HG03571 (cell line): ENCODE measurements around the gene CYB5R2.
"Not testable (repeated sequence)": the region's sequence is repeated elsewhere in the genome, so short reads cannot be mapped to it uniquely, and the experiment has no call there.

ENCODE experiments used
- ATAC-seq: cut with Tn5 transposase; IDR thresholded peaks from one replicate; pipeline ENCODE4 v1.9.1; 2021; ENCODE audit not compliant: unreplicated experiment

Gene CYB5R2

DNA sequence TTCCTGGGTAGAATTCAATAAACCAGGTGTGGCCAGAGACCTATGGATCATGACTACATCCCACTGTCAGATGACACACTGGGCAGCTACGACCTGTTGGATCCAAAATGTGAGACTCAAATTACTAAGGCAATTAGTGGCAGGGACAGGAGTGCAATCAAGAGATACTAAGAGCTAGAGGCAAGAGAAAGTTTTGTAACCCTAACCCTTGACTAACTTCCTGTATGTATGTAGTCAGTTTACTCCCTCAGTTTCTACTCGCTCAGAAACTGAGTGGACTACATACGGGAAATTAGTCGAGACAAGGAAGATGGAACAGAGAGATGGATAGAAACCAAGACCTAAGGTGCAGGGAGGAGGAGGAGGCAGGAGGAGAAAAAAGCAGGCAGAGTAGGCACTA is 2.7 kb downstream of the CYB5R2 start:
- ATAC-seq = no peak

DNA sequence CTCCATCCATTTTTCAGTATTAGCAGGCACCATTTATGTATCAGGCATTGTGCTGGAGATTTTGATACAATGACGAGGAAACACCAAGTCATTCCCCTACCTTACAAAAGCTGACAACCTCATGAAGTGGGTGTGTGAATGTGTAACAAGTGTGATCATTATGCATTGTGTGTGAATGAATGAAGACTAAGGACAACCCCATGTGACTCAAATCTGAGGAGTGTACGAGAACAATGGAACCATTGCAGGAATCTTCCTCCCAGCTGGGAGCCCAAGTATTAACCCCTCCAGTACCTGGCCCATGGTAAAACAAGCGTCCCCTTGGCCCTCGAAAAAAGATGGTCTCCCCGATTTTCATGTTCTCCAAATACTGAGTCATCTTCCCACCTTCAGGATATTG is 4.4 kb downstream of the CYB5R2 start:
- ATAC-seq = no peak

DNA sequence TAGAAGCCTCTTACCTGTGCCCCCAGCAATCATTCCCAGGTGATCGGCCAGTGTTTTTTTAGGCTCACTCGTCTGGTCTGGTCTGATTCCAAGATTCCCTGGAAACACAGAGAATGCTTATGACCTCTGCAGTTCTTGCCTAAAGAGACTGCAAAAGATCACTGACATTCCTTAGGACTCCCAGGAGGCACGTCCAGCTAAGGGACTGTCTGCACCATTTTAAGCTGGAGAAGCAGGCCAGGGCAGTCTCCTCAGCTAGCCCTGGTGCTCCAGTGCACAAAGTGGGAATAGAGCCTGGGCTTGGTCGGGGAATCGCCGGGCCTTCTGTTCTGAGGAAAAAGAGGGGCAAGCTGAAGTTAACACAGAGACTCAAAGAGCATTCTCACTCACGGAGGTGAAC is 4.8 kb downstream of the CYB5R2 start:
- ATAC-seq = no peak

DNA sequence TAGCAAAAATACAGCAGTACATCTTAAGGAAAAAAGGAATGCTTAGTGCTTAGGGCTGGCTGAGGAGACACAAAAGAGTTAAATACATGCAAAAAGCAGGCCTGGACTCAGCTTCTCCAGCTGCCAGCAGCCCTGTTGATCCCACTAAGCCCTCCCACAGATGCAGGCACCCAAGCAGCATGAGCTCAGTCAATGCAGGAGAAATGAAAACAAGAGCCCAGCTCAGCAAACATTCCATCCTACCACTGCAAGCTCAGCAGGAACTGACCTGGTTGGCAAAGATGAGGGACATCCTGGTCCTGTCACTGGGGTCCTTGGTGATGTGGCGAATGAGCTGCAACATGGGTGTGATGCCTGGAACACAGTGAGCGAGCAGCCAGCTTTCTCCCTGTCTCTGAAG is 5.8 kb downstream of the CYB5R2 start:
- ATAC-seq = no peak

DNA sequence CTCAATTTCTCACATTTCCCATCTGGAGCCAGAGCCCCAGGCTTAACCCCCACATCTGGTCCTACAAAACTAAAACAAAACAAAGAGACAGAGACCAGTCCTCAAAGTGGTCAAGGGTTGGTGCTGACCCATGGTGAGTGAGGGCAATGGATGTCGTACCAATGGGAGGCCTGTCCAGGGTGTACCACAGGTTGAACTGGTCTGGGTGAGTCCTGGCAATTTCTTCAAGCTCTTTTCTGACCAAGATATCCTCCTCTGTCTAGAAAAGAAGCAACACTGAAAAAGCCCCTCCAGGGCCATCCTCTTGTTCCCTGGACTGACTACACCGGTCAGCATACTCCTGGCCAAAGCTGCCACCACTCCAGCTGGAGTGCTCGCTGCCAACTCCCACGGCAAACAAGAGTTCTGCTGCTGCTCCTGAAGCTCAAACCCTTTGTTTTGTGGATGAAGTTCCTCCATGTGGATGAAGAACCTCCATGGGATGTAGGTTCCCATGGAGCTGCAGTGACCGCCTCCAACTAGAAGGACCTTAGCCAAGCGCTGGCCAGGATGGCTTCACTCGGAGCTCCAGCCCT is 6.9 kb downstream of the CYB5R2 start:
- ATAC-seq = no peak

DNA sequence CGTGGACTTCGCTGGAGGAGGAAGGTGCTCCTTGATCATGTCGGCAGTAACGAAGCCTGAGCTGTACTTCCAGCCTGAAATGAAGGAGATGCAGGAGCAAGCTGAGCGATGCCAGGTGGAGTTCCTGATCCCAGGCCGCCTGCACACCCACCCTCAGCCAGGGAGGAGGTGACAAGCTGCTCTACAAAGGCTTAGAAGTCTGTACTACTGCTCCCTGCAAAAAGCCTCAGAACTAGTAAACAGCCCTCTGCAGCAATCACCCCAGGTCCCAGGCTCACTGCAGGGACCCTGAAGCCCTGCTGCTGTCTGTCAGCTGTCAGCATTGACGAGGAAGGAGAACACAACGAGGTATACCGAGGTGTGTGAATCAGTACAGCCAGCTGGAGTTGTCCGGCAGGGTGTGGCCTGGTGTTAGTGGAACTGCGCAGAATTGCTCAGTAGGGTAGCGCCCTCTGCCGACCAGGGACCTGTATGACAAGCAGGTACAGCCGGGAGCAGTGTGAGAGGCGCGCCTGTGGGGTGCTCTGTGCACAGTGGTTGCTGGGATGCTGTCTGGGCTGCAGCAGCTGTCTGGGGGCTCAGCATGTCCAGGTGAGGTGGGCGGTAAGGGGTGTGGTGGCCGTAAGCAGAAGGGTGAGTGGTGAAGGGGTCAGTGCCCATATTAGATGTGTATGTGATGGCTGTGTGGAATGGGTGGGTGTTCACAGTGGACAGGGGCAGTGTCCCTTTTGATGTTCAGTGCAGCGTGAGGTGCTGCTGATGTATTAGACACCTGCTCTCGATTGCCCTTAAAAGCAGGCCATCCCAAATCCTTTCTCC is 7.6 kb downstream of the CYB5R2 start:
- peak; percentile 96 for ATAC-seq

DNA sequence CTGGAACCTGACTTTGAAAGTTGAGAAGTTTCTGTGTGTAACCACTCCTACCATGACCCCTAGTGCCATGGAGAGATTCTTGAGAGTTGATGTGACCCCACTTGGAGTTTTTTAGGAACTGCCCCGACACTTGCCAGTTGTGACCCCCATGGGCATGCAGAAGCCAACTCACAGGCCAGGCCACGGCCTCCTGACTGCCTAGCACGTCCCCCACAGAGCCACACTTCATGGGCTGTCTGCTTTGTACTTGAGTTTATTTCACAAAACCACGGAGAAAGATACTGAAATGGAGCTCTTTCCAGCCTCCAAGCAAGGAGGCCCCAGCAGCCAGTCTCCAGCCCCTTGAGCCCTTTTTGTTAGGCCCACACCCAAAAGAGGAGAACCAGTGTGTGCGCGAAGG is 8.4 kb downstream of the CYB5R2 start:
- no peak for ATAC-seq

DNA sequence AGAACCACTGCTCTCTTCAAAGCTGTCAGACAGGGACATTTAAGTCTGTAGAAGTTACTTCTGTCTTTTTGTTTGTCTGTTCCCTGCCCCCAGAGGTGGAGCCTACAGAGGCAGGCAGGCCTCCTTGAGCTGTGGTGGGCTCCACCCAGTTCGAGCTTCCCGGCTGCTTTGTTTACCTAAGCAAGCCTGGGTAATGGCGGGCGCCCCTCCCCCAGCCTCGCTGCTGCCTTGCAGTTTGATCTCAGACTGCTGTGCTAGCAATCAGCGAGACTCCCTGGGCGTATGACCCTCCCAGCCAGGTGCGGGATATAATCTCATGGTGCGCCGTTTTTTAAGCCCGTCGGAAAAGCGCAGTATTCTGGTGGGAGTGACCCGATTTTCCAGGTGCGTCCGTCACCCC is 9.8 kb downstream of the CYB5R2 start:
- ATAC-seq = not testable (repeated sequence)

DNA sequence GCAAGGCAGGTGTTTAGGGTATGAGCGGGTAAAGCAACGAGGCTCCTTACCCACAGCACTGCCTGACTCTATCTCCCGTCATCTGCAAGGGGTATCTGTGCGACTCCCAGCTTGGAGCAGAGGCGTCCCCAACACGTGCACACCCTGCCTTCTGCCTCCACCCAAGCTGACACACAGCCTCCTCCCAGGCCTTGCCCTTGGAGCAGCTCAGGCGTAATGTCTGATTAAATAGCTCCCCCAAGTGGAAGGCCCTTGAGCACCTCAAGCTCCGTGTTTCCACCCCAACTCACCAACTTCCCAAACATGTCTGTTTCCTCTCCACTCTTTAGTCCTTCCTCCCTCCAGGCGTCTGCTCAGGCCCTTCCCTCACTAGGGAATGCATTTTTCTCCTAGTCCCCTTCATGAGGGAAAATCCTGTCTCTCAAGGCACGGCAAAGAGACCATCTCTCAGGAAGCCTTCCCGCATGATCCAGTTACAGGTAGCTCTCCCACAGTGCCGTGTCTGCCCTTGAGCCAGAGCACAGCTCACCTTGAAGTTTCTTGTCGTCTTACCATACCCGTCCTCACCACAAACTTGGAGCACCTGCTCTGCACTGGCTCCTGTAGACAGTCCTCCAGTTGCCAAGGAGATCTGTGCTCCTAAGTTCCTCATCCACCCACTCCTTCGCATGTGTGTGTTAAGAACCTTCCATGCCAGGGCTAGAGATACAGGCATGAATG is 15.8 kb downstream of the CYB5R2 start:
- no peak for ATAC-seq

DNA sequence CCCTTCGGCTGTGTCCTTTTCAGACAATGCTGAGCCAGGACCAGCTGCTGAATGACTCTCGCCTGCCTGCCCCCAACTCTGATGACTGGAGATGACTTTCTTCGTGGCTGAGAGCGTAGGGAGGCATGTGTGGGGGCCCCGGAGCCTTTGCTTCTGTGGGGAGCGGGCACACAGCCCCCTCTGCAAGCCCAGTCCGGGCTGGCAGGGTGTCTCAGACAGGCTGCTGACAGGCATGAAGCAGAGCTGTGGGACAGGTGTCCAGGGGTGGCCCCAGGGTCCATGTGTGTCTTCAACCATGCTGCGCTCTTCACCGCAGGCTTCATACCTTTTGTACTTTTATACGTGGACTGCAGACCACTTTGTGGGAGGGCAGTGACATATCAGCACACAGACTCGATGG is 16.6 kb downstream of the CYB5R2 start:
- no peak for ATAC-seq

DNA sequence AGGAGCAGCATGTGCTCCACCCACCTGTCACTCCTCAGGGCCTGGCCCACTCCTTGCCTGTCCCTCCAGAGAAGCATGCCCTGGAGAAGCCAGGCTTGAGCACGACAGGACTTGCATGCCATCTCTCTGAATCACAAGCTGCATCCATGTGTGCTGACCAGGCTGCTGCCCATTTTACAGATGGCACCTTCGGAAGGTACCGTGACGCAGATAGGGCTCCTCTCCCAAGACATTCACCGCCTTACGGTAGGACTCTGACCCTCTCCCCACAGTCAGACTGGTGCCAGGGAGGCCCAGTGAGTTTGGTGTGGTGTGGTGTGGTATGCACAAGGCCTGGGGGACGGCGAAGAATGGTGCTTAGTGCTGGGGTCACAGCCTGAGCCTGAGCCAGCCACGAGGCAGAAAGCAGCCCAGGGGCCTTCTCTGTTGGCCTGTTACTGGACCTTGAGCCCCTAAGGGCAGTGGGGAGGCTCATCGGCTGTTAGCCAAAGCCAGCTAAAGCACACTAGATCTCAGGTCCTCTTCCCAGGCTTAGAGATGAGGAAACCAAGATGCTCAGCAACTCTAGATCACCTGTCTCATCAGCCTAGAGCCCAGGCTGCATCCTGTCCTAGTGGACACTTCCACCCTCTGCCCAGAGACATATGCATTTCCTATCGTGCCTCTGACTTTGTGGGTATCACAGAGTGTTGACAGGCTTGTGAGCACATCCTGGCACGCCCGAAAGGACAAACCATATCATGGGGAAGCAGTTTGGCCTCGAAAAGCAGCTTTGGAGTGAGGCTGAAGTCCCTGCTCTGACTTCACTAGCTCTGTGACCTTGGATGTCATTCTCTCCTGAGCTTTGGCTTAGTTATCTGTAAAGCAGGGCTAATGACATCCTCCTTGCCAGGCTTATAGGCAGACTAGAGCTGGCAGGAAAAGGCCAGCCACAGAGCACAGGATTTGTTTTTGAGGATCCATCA is 17.8 kb downstream of the CYB5R2 start:
- no peak for ATAC-seq

DNA sequence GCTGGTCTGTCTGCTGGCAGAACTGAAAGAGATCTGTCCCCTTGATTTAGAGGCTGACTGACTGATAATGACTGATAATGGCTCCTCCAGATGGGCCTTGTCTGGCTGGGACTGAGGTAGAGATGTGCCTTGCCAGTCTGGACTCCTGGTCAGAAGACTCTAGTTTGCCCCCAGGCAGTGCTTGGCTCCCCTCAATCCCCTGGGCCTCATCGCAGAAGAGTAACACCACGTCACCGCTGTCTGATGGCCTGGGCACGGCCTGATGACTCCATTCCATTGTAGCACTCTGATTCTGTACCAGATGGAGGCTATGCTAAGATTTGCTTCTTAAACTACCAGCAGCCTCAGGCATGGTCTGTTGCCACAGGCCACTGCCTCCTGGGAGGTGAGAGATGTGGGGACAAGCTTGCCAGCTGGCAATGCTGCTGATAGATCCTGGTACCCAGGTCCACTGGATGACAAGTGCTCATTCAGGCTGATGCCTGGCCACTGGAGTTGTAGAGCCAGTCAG is 19.1 kb downstream of the CYB5R2 start:
- ATAC-seq = no peak

DNA sequence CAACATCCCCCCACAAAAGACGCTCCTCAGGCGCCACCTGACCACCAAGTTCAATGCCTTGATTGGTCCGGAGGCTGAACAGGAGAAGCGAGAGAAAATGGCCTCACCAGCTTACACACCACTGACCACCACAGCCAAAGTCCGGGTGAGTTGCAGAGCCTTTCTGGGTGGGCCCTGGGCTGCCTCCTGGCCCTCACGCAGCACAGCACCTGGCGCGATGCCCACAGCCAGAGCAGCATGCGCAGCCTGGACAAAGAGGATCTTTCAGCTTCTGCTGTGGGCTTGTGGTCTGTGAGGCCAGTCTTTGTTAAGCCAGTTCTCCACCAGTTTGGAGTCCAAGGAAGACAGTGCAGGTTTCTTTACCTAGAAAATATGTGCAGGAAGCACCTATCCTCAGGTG is 21.6 kb downstream of the CYB5R2 start:
- ATAC-seq = no peak

DNA sequence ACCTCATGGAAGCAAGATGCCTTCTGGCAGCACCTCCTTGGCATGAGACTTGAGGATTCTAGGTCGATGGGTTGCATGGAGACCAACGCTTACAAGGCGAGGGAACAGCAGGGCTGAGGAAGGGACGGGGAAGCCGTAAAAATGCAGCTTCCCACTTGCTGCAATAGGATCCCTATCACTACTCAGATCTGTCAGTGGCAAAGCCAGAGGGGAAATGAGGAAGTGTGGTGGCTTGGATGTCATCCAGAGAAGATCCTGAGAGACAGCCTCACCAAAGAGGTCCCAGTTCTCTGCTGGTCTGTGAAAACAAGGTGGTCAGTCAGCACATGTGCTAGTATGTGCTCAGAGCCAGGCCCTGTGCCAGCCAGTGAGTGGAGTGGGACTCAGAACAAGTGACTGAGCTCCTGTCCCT is 22.2 kb downstream of the CYB5R2 start:
- ATAC-seq = no peak

DNA sequence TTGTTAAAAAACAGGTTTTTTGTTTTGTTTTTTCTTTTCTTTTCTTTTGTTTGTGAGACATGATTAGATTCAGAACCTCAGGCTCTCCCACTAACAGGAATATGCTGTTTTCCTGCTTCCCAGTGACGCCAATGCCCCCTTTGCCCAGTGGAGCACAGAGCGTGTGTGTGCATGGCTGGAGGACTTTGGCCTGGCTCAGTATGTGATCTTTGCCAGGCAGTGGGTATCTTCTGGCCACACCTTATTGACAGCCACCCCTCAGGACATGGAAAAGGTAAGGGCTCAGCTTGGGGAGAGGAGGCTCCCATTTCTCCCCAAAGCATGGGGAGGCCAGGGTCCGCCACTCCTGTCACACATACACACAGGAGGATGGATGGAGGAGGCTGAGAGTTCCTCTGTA is 25.0 kb downstream of the CYB5R2 start:
- no peak for ATAC-seq

DNA sequence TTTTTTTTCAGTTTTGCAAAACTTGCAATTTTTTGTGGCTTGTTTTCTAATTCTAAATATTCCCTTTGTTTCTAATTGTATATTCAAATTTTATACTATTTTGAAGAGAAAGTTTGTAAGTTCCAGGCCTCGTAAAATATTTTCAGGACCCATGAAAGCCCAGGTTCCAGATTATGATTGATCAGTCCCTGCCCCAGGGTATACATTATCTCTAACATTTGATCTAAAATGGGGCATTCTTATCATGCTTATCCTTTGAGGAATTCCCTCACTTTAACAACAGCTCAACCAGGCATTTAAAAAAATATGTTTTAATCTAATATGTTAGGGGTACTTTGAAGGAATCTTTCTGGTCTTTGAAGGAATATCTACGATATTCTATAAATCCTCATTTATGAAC is 26.4 kb downstream of the CYB5R2 start:
- ATAC-seq = no peak

DNA sequence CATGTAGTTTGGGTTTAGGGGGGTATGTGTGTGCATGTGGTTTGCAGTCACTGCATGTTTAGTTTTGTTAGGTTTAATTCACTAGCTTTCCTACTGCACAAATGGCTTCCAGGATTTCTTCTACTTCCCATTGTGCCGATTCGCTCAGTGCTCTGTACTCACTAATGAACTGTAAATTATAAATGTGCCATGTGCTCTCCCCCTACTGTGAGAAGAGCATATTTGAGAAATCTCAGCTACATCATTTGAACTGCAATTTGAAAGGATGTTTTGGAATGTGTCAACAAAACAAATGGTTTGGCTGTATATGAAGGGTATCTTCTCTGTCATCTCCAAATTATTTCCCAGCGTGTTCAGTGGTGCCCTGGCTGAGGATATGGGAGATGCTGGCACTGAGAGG is 28.1 kb downstream of the CYB5R2 start:
- ATAC-seq = no peak

DNA sequence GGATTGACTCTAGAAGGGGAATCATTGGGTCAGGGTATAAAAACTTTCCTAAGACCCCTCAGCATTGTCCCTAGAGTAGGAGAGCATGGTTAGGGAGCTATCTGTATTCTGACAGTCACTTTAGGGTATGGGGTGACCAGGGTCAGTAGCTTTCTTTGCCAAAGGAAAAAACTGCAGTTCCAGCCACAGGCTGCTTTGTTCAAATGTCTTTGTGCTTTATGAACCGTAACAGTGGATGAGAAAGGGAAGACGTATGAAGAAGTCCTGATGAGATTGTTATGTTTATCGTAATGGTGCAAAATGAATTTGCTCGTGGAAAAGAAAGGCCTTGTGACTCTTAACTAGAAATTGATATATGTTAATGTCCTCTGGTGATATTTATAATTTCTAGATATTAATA is 30.0 kb downstream of the CYB5R2 start:
- ATAC-seq = no peak

DNA sequence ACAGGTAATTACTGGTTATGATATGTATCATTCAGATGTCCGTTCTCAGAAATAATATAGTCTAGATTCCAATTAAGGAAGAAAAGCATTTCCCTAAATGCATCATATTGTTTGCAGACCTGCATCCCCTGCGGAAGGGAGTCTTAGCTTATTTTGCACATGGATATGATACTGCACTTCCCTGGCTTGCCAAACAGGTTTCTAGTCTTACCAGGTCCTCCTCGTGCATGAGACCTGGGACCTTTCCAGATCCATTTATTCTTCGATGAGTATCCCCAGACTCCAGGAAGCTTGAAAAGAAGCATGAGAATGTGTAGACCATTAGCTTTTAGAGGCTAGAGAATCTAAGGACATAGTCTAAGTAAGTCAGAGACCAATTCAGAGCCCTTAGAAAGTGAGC is 30.6 kb downstream of the CYB5R2 start:
- ATAC-seq = no peak

DNA sequence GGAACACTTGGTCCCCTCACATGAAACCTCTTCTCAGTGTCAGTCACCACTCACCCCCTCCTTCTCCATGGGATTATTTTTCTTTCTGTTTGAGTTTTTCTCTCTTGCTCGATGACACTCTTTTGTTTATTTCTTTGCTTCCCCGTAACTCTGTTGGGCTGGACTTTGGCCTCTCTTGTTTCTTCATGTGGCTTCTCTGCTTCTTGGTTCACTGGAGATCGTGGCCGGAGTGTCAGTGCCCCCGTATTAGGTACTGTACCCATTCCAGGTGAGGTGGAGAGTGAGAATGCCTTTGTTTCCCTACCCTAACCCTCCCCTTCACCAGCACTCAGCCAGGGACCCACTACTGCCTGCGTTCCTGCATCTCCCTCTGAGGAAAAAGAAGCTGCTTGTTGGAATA is 32.5 kb downstream of the CYB5R2 start:
- no peak for ATAC-seq

DNA sequence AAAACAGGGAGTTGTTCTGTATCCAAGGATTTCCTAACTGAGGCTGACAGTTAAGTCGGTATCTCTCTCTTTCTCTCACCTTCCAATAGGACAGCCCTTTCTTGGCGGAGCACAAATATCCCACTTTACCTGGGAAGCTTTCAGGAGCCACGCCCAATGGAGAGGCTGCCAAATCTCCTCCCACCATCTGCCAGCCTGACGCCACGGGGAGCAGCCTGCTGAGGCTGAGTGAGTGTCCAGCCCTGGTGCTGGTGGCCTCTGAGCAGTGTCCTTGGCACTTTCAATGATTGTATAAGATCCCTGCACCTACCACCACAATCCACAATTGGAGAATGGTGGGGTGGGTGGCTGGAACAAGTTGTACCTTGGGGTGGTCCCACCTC is 33.7 kb downstream of the CYB5R2 start:
- ATAC-seq = no peak
